Activated CD4-positive, alpha-beta T cell treated with anti-CD3 and anti-CD28 coated beads for 36 hours (primary cell): Measurements from ENCODE around the gene METTL25B. TPM values are rescaled to one million over a fixed set of nuclear protein-coding genes. Genes with fewer than 3 reads are reported as not detected.
A peak's percentile ranks its signal among the peaks of the same experiment; 100 is the strongest.

Experiments used
- ATAC-seq: fragments of 200-7000 bp; cut with Tn5 transposase; one replicate; pipeline ENCODE4 v1.10.0; 2021; ENCODE audit warnings: mild to moderate bottlenecking, moderate library complexity
- CTCF ChIA-PET: fragments of 350-600 bp; sonication (Branson Sonifier 250); formaldehyde crosslinking; loops from one replicate; lab custom pipeline; 2021; ENCODE audit warnings: antibody characterized with exemption; lab: Charles Lee
- POLR2A ChIA-PET: fragments of 350-600 bp; sonication (Branson Sonifier 250); formaldehyde crosslinking; loops from one replicate; lab custom pipeline; 2021; ENCODE audit warnings: antibody characterized with exemption, inconsistent platforms; lab: Charles Lee
- DNase-seq: peaks from one replicate; pipeline ENCODE4 v3.0.0-alpha.2; 2020
- H3K27ac Mint-ChIP-seq: one replicate; pipeline ENCODE4 v1.8.0; 2021; ENCODE audit warnings: mixed read lengths
- H3K27me3 Mint-ChIP-seq: one replicate; pipeline ENCODE4 v1.8.0; 2021; ENCODE audit warnings: mixed read lengths
- H3K36me3 Mint-ChIP-seq: one replicate; pipeline ENCODE4 v1.8.0; 2021; ENCODE audit warnings: low read depth, mixed read lengths
- H3K4me1 Mint-ChIP-seq: one replicate; pipeline ENCODE4 v1.8.0; 2021; ENCODE audit warnings: mixed read lengths
- H3K4me3 Mint-ChIP-seq: one replicate; pipeline ENCODE4 v1.8.0; 2021; ENCODE audit warnings: mild to moderate bottlenecking, moderate library complexity, mixed read lengths
- H3K9me3 Mint-ChIP-seq: one replicate; pipeline ENCODE4 v1.8.0; 2021; ENCODE audit warnings: low read depth, mixed read lengths
- intact Hi-C, 2 experiments: fragments of 100-400 bp; cut with DNase I in 1 of 2; cut with micrococcal nuclease in 1 of 2; formaldehyde crosslinking; loops; one replicate each; pipeline versions ENCODE4 v1.14.2 to v1.15.1; 2022 to 2024; cut with DNase I, micrococcal nuclease
- total RNA-seq, 2 experiments: library from RNA; stranded (reverse); gene quantifications; one replicate each; pipeline ENCODE4 v1.2.3, GENCODE V29; 2021

The METTL25B gene
- total RNA-seq, 2 experiments from 2014 or later = 31.0 to 40.5 TPM

- ChIA-PET CTCF (interaction anchor here (0.7 to 8.9 kb wide), 14 partner anchors 13 to 267 kb away, joined by 3 to 128 read pairs (median 5); partner anchors contain the start of genes HDGF, ISG20L2, METTL25B and MRPL24), POLR2A (interaction anchor here (1.0 to 3.0 kb wide), 6 partner anchors 16 to 45 kb away, joined by 3 to 42 read pairs (median 12); partner anchors contain the start of genes HDGF, ISG20L2, METTL25B and MRPL24)
- ATAC-seq (no peak), DNase-seq (peak; percentile 50)
- intact Hi-C loops = loop anchor here (1.0 to 10.0 kb wide), 14 partner anchors 17 to 716 kb away; partner anchors contain the start of genes HDGF (in 2 of the 2), ISG20L2 (in 2 of the 2), METTL25B (in 2 of the 2) and MRPL24 (in 2 of the 2)
- Mint-ChIP-seq H3K4me3 (no peak overlapping the region), H3K9me3 (no peaks in the 10 kb centered on the region), H3K27ac (no peak overlapping the region), H3K36me3 (peaks cover 34% of the 10 kb centered on the region), H3K4me1 (peaks cover 43% of the 10 kb centered on the region), H3K27me3 (no peaks in the 10 kb centered on the region)
These were observed 39.8 kb downstream of the METTL25B start for GRCh38 chr1:156767879-156768604.

GRCh38 chr1:156768610-156769295 is 40.5 kb downstream of the METTL25B start:
- no peak overlapping the region for H3K4me3 Mint-ChIP-seq
- ATAC-seq = no peak
- ChIA-PET POLR2A (interaction anchor here (1.0 to 3.0 kb wide), 4 partner anchors 17 to 44 kb away, joined by 3 to 42 read pairs (median 20); partner anchors contain the start of genes HDGF, ISG20L2, METTL25B and MRPL24), CTCF (interaction anchor here (1.0 to 8.9 kb wide), 7 partner anchors 13 to 92 kb away, joined by 3 to 128 read pairs (median 5); partner anchors contain the start of genes ISG20L2, METTL25B, MRPL24 and NTRK1)
- peaks cover 50% of the 10 kb centered on the region for H3K4me1 Mint-ChIP-seq
- peaks cover 41% of the 10 kb centered on the region for H3K36me3 Mint-ChIP-seq
- H3K9me3 Mint-ChIP-seq = no peaks in the 10 kb centered on the region
- no peak overlapping the region for H3K27ac Mint-ChIP-seq
- DNase-seq = no peak
- no peaks in the 10 kb centered on the region for H3K27me3 Mint-ChIP-seq
- intact Hi-C loops = loop anchor here (5.0 to 10.0 kb wide), 3 partner anchors 81 to 716 kb away; partner anchors contain the start of genes ETV3 (in 1 of the 2), LAMTOR2 (in 1 of the 2) and UBQLN4 (in 1 of the 2)

GRCh38 chr1:156772222-156772621 is 44.0 kb downstream of the METTL25B start:
- no peaks in the 10 kb centered on the region for H3K9me3 Mint-ChIP-seq
- no peak for ATAC-seq
- ChIA-PET CTCF (interaction anchor here (0.8 to 8.9 kb wide), 7 partner anchors 9 to 87 kb away, joined by 3 to 128 read pairs (median 5); partner anchors contain the start of genes INSRR, ISG20L2, METTL25B and MRPL24), POLR2A (no interaction called here)
- H3K4me1 Mint-ChIP-seq = peaks cover 64% of the 10 kb centered on the region
- intact Hi-C loops = no loop called here
- no peak overlapping the region for H3K27ac Mint-ChIP-seq
- DNase-seq = no peak
- H3K27me3 Mint-ChIP-seq = no peaks in the 10 kb centered on the region
- H3K4me3 Mint-ChIP-seq = no peak overlapping the region
- H3K36me3 Mint-ChIP-seq = peaks cover 45% of the 10 kb centered on the region

GRCh38 chr1:156772728-156773497 is 44.6 kb downstream of the METTL25B start:
- ChIA-PET CTCF (interaction anchor here (0.8 to 8.9 kb wide), 6 partner anchors 21 to 86 kb away, joined by 3 to 128 read pairs (median 6); partner anchors contain the start of genes INSRR, ISG20L2, METTL25B and MRPL24), POLR2A (interaction anchor here (0.7 to 1.1 kb wide), 3 partner anchors 21 to 47 kb away, joined by 3 to 4 read pairs (median 3); partner anchors contain the start of gene HDGF)
- peak overlapping the region; percentile 52 for H3K27ac Mint-ChIP-seq
- intact Hi-C loops = no loop called here
- H3K27me3 Mint-ChIP-seq = no peaks in the 10 kb centered on the region
- peaks cover 45% of the 10 kb centered on the region for H3K36me3 Mint-ChIP-seq
- H3K4me3 Mint-ChIP-seq = no peak overlapping the region
- no peaks in the 10 kb centered on the region for H3K9me3 Mint-ChIP-seq
- DNase-seq = no peak
- ATAC-seq = no peak
- H3K4me1 Mint-ChIP-seq = peaks cover 70% of the 10 kb centered on the region

GRCh38 chr1:156773607-156774006 is 45.3 kb downstream of the METTL25B start:
- ATAC-seq = peak; percentile 67
- Mint-ChIP-seq H3K27ac (peak overlapping the region; percentile 52), H3K36me3 (peaks cover 42% of the 10 kb centered on the region)

GRCh38 chr1:156775799-156776198 is 47.5 kb downstream of the METTL25B start:
- CTCF ChIA-PET = interaction anchor here (1.4 to 2.6 kb wide), 2 partner anchors 21 to 50 kb away, joined by 3 to 7 read pairs; no protein-coding TSS in a partner anchor
- Mint-ChIP-seq H3K27me3 (no peaks in the 10 kb centered on the region), H3K36me3 (peaks cover 25% of the 10 kb centered on the region), H3K4me3 (no peak overlapping the region), H3K27ac (peak overlapping the region; percentile 15), H3K9me3 (no peaks in the 10 kb centered on the region), H3K4me1 (peaks cover 55% of the 10 kb centered on the region)
- POLR2A ChIA-PET = no interaction called here
- intact Hi-C loops = no loop called here
- DNase-seq (peak; percentile 26), ATAC-seq (peak; percentile 63)

More at GRCh38 chr1:156773607-156774006, 45.3 kb downstream of the METTL25B start:
- no peak overlapping the region for H3K4me3 Mint-ChIP-seq
- H3K9me3 Mint-ChIP-seq = no peaks in the 10 kb centered on the region
- H3K4me1 Mint-ChIP-seq = peaks cover 73% of the 10 kb centered on the region
- no peaks in the 10 kb centered on the region for H3K27me3 Mint-ChIP-seq
- POLR2A ChIA-PET = interaction anchor here (1.1 kb wide), 1 partner anchor 34 kb away, joined by 4 read pairs; no protein-coding TSS in a partner anchor
- CTCF ChIA-PET = interaction anchor here (0.7 to 2.1 kb wide), 3 partner anchors 23 to 91 kb away, joined by 4 to 7 read pairs (median 5); no protein-coding TSS in a partner anchor
- DNase-seq = no peak
- intact Hi-C loops = no loop called here

- Mint-ChIP-seq H3K27ac (peak overlapping the region; percentile 14), H3K36me3 (peaks cover 24% of the 10 kb centered on the region), H3K27me3 (no peaks in the 10 kb centered on the region), H3K4me3 (no peak overlapping the region), H3K4me1 (peaks cover 58% of the 10 kb centered on the region), H3K9me3 (no peaks in the 10 kb centered on the region)
- POLR2A ChIA-PET = no interaction called here
- intact Hi-C loops = no loop called here
- DNase-seq (no peak), ATAC-seq (no peak)
- CTCF ChIA-PET = interaction anchor here (0.6 to 2.6 kb wide), 4 partner anchors 51 to 391 kb away, joined by 3 to 7 read pairs (median 4); no protein-coding TSS in a partner anchor
These were observed 48.7 kb downstream of the METTL25B start for GRCh38 chr1:156776942-156777341.

- ChIA-PET CTCF (no interaction called here), POLR2A (no interaction called here)
- H3K9me3 Mint-ChIP-seq = no peaks in the 10 kb centered on the region
- ATAC-seq (peak; percentile 34), DNase-seq (no peak)
- H3K4me1 Mint-ChIP-seq = peaks cover 51% of the 10 kb centered on the region
- no peaks in the 10 kb centered on the region for H3K27me3 Mint-ChIP-seq
- peak overlapping the region; percentile 1 for H3K27ac Mint-ChIP-seq
- no peak overlapping the region for H3K4me3 Mint-ChIP-seq
- peaks cover 27% of the 10 kb centered on the region for H3K36me3 Mint-ChIP-seq
- intact Hi-C loops = no loop called here
These were observed 49.3 kb downstream of the METTL25B start for GRCh38 chr1:156777573-156777972.

- ChIA-PET CTCF (interaction anchor here (0.8 to 3.5 kb wide), 8 partner anchors 10 to 91 kb away, joined by 3 to 19 read pairs (median 4); partner anchors contain the start of genes INSRR and PRCC), POLR2A (no interaction called here)
- Mint-ChIP-seq H3K27ac (no peak overlapping the region), H3K27me3 (no peaks in the 10 kb centered on the region), H3K4me1 (peaks cover 27% of the 10 kb centered on the region), H3K9me3 (no peaks in the 10 kb centered on the region), H3K4me3 (no peak overlapping the region), H3K36me3 (peaks cover 26% of the 10 kb centered on the region)
- DNase-seq (no peak), ATAC-seq (peak; percentile 61)
- intact Hi-C loops = no loop called here
These were observed 53.4 kb downstream of the METTL25B start for GRCh38 chr1:156781585-156782186.

GRCh38 chr1:156785458-156785857 is 57.2 kb downstream of the METTL25B start:
- ChIA-PET POLR2A (no interaction called here), CTCF (interaction anchor here (0.7 to 1.3 kb wide), 5 partner anchors 13 to 96 kb away, joined by 3 to 5 read pairs (median 3); partner anchors contain the start of gene NTRK1)
- H3K36me3 Mint-ChIP-seq = peaks cover 43% of the 10 kb centered on the region
- no peaks in the 10 kb centered on the region for H3K9me3 Mint-ChIP-seq
- intact Hi-C loops = no loop called here
- no peak overlapping the region for H3K4me3 Mint-ChIP-seq
- no peaks in the 10 kb centered on the region for H3K27me3 Mint-ChIP-seq
- H3K27ac Mint-ChIP-seq = no peak overlapping the region
- peaks cover 15% of the 10 kb centered on the region for H3K4me1 Mint-ChIP-seq
- no peak for ATAC-seq
- DNase-seq = no peak
